K562 (cell line): Measurements from ENCODE around the gene SMC3. TPM values are rescaled to one million over a fixed set of nuclear protein-coding genes. Genes with fewer than 3 reads are reported as not detected.

Experiments
- ATAC-seq: fragments of 200-7000 bp; cut with Tn5 transposase; 3 replicates; pipeline ENCODE4 v1.9.1; 2020; ENCODE audit warnings: moderate library complexity
- BruUV-seq: library from RNA; stranded (reverse); fragments of 400-500 nt; replicated peaks from 2 replicates; lab custom pipeline; 2021; lab: Mats Ljungman, UMichigan
- CTCF ChIA-PET: fragments of 300-600 bp; formaldehyde crosslinking; extraction: SDS; loops from one replicate; lab custom pipeline; 2021; ENCODE audit warnings: low intra/inter-chr PET ratio; lab: Yijun Ruan, JAX
- POLR2A ChIA-PET: fragments of 300-600, 350-650 bp; sonication (Branson Sonifier 250); formaldehyde crosslinking; extraction: SDS; loops from one replicate; lab custom pipeline; 2021; ENCODE audit warnings: antibody characterized with exemption, inconsistent platforms; lab: Yijun Ruan, JAX
- DNase-seq, 4 experiments: peaks; one replicate each; pipeline versions ENCODE4 v3.0.0 to v3.0.0-alpha.2; 2011 to 2018; ENCODE audit warnings: low spot score in 3 of 4, mixed read lengths in 3 of 4; ENCODE audit errors: extremely low read depth in 1 of 4
- FAIRE-seq: peaks from 2 replicates; lab custom pipeline; 2011; peaks lifted over from hg19 to GRCh38; lab: Jason Lieb, UNC
- H2AFZ ChIP-seq: 2 replicates; pipeline ENCODE4 v1.6.0; 2011; ENCODE audit warnings: low read depth, low read length, control low read depth, inconsistent platforms
- H3K27ac ChIP-seq: fragments of 200-600 bp; 3 replicates; pipeline ENCODE4 v1.8.0; 2011; ENCODE audit warnings: low read depth, mild to moderate bottlenecking, control low read depth, inconsistent platforms, low read length, moderate library complexity, mixed read lengths; ENCODE audit errors: extremely low read depth
- H3K27me3 ChIP-seq, 2 experiments: fragments of 300-600 bp in 1 of 2; 2 replicates in 1 of 2; 3 replicates in 1 of 2; pipeline versions ENCODE4 v1.6.0 to v1.8.0; 2011; ENCODE audit warnings: inconsistent platforms in 2 of 2, low read length in 2 of 2, mild to moderate bottlenecking in 1 of 2, mixed read lengths in 1 of 2, moderate library complexity in 1 of 2; ENCODE audit not compliant: control insufficient read depth in 2 of 2, insufficient read depth in 2 of 2
- H3K36me3 ChIP-seq: fragments of 300-600 bp; 3 replicates; pipeline ENCODE4 v1.8.0; 2011; ENCODE audit warnings: mild to moderate bottlenecking, low read length, inconsistent platforms; ENCODE audit not compliant: control insufficient read depth, insufficient read depth
- H3K4me1 ChIP-seq, 2 experiments: fragments of 200-600 bp in 1 of 2; replicated peaks in 1 of 2; 2 replicates in 1 of 2; 3 replicates in 1 of 2; pipeline versions ENCODE4 v1.5.1 to v1.8.0; 2011; ENCODE audit warnings: inconsistent platforms in 2 of 2, low read length in 2 of 2, mild to moderate bottlenecking in 1 of 2, mixed read lengths in 1 of 2, moderate library complexity in 1 of 2; ENCODE audit not compliant: control insufficient read depth in 2 of 2, insufficient read depth in 2 of 2
- H3K4me2 ChIP-seq: 2 replicates; pipeline ENCODE4 v1.6.1; 2011; ENCODE audit warnings: low read length, control low read depth, inconsistent platforms, mixed read lengths; ENCODE audit not compliant: insufficient read depth
- H3K4me3 ChIP-seq: fragments of 200-600 bp; sonication (generic), shearing (Covaris generic); 2 replicates; pipeline ENCODE4 v1.5.1; 2016; ENCODE audit warnings: control low read depth, inconsistent platforms
- H3K79me2 ChIP-seq: fragments of 200-600 bp; 3 replicates; pipeline ENCODE4 v1.8.0; 2011; ENCODE audit warnings: low read length, inconsistent platforms; ENCODE audit not compliant: control insufficient read depth, insufficient read depth
- H3K9ac ChIP-seq, 2 experiments: 2 replicates each; pipeline versions ENCODE4 v1.6.0 to v1.6.1; 2011; ENCODE audit warnings: low read depth in 2 of 2, low read length in 2 of 2, control low read depth in 1 of 2, inconsistent platforms in 1 of 2, mild to moderate bottlenecking in 1 of 2, mixed read lengths in 1 of 2; ENCODE audit not compliant: insufficient read depth in 1 of 2
- H3K9me1 ChIP-seq: one replicate; pipeline ENCODE4 v1.6.0; 2011; ENCODE audit warnings: inconsistent platforms, mild to moderate bottlenecking, low read length, moderate library complexity; ENCODE audit not compliant: control insufficient read depth, insufficient read depth
- H3K9me3 ChIP-seq: replicated peaks from 2 replicates; pipeline ENCODE4 v1.5.1; 2011; ENCODE audit warnings: low read depth, low read length, inconsistent platforms; ENCODE audit not compliant: control insufficient read depth, insufficient read depth
- H4K20me1 ChIP-seq: replicated peaks from 2 replicates; pipeline ENCODE4 v1.6.1; 2011; ENCODE audit warnings: low read length, inconsistent platforms, mixed read lengths; ENCODE audit not compliant: control insufficient read depth, insufficient read depth
- DPF2 ChIP-seq: fragments of 450-650 bp; IDR thresholded peaks from 2 replicates; pipeline ENCODE4 v1.6.1; 2016
- FUS ChIP-seq: fragments of 200-400 bp; formaldehyde crosslinking; optimal IDR thresholded peaks from 2 replicates; pipeline ENCODE3; 2017; ENCODE audit warnings: low read depth, low read length
- KAT7 ChIP-seq: sonication (generic); formaldehyde crosslinking; IDR thresholded peaks from 2 replicates; pipeline ENCODE4 v1.8.0; 2022; ENCODE audit warnings: missing genetic modification reagents, mild to moderate bottlenecking, borderline replicate concordance
- MEIS2 ChIP-seq: fragments of 450-650 bp; IDR thresholded peaks from 2 replicates; pipeline ENCODE4 v1.6.1; 2014; ENCODE audit warnings: mild to moderate bottlenecking; ENCODE audit not compliant: partially characterized antibody
- NFRKB ChIP-seq: fragments of 450-650 bp; IDR thresholded peaks from 2 replicates; pipeline ENCODE4 v1.6.1; 2016; ENCODE audit warnings: low read depth
- PHF21A ChIP-seq: fragments of 450-650 bp; IDR thresholded peaks from 2 replicates; pipeline ENCODE4 v1.6.1; 2017; ENCODE audit warnings: low read depth, borderline replicate concordance
- POLR3A ChIP-seq: IDR thresholded peaks from 2 replicates; pipeline ENCODE4 v1.6.1; 2011; ENCODE audit warnings: borderline replicate concordance, mild to moderate bottlenecking, moderate library complexity; ENCODE audit not compliant: insufficient read length, insufficient read depth; ENCODE audit errors: extremely low read depth
- RB1 ChIP-seq: fragments of 450-650 bp; IDR thresholded peaks from 2 replicates; pipeline ENCODE4 v1.6.1; 2017; ENCODE audit warnings: low read depth, mild to moderate bottlenecking
- SRSF7 ChIP-seq: fragments of 200-400 bp; formaldehyde crosslinking; optimal IDR thresholded peaks from 2 replicates; pipeline ENCODE3; 2017; ENCODE audit warnings: mild to moderate bottlenecking, low read depth, low read length
- TAF15 ChIP-seq: fragments of 200-400 bp; formaldehyde crosslinking; IDR thresholded peaks from 2 replicates; pipeline ENCODE4 v1.6.1; 2017; ENCODE audit warnings: mild to moderate bottlenecking, low read depth, low read length, moderate library complexity
- TBL1XR1 ChIP-seq, 2 experiments: IDR thresholded peaks; 2 replicates each; pipeline ENCODE4 v1.6.1; 2012; ENCODE audit warnings: improper control_type of control experiment in 2 of 2, low read length in 2 of 2, mild to moderate bottlenecking in 1 of 2
- ZNF3 ChIP-seq: fragments of 250-450 bp; sonication (Bioruptor Pico); IDR thresholded peaks from 2 replicates; pipeline ENCODE4 v1.5.0; 2021; ENCODE audit warnings: mild to moderate bottlenecking, moderate library complexity
- ZNF717 ChIP-seq: fragments of 250-450 bp; sonication (Bioruptor Pico); IDR thresholded peaks from 2 replicates; pipeline ENCODE4 v1.5.0; 2021
- WGBS: fragments of 100-300 bp; shearing (Covaris generic); methylation state at CpG from one replicate; pipeline ENCODE4 v1.1.6; 2016; ENCODE audit warnings: low coverage, mixed read lengths; ENCODE audit not compliant: insufficient coverage; ENCODE audit errors: missing lambda C conversion rate; 5-methylcytosine and 5-hydroxymethylcytosine counted together
- in situ Hi-C: fragments of 300-500 bp; cut with MboI; formaldehyde crosslinking; loops from 4 replicates; pipeline ENCODE4 v1.15.0; 2018; ENCODE audit warnings: inconsistent platforms, mixed read lengths
- intact Hi-C: fragments of 100-400 bp; cut with micrococcal nuclease; formaldehyde crosslinking; loops from 2 replicates; pipeline ENCODE4 v1.14.2; 2022
- polyA plus RNA-seq, 8 experiments: library from polyadenylated mRNA; depleted of rRNA in 4 of 8; stranded (reverse) in 5 of 8; unstranded in 3 of 8; fragments of >200 nt; fragmentation: Nextera tagmentation in 2 of 8; fragmentation: Illumina TruSeq in 1 of 8; extraction: Ambion mirVana in 2 of 8; extraction: Trizol in 1 of 8; gene quantifications; 2 replicates each; pipeline versions ENCODE4 v1.2.1 to v1.2.3, GENCODE V29; 2011 to 2014; ENCODE audit warnings: inconsistent platforms in 1 of 8, missing spikeins in 1 of 8
- total RNA-seq, 7 experiments: library from RNA; depleted of rRNA in 6 of 7; stranded (reverse); fragments of >200 nt in 6 of 7; fragmentation: Illumina TruSeq in 2 of 7; extraction: Trizol in 2 of 7; gene quantifications; 2 replicates each; pipeline versions ENCODE4 v1.2.1 to v1.2.3, GENCODE V29; 2011 to 2021; ENCODE audit warnings: low replicate concordance in 1 of 7

The SMC3 gene
- total and polyA plus RNA-seq, 9 of the 15 experiments (the other 6 are each of a cell fraction or from before 2014, with no cell fraction given), result 21.3 to 62.6 (median 39.3) TPM

DNA sequence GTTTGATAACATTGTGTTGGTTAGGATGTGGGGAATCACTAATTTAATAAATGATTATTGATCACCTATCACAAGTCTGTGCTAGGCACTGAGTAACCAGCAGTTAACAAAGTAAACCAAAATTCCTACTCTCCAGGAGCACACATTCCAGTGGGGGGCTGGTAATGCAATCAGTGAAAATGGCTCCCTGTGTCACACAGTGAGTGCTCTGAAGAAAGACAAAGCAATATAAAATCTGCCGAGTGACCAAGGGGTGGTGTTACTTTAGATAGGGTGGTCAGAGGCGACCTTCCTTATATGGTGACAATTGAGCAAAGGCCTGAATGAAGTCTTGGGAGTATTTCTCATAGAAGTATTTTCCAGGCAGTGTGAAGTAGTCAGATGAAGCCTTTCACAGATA is 13.6 kb upstream of the SMC3 start:
- POLR2A ChIA-PET, result no interaction called here
- in situ Hi-C loops (loop anchor here (5.0 kb wide), 1 partner anchor 242 kb away; no protein-coding TSS in a partner anchor), intact Hi-C loops (no loop called here)
- TF ChIP-seq PHF21A (no peak), RB1 (no peak), POLR3A (no peak), TAF15 (no peak), TBL1XR1 (IDR thresholded peaks at IDR 0.05; ENCODE audit: low read length in 2 of 2) (no peak), NFRKB (no peak), MEIS2 (no peak), FUS (no peak), ZNF3 (no peak), DPF2 (no peak), SRSF7 (no peak), ZNF717 (no peak), KAT7 (CRISPR knock-in tag) (no peak)
- no peak for DNase-seq
- Histone ChIP-seq H3K9me3 (no peaks in the 10 kb centered on the region), H3K9me1 (no peaks in the 10 kb centered on the region), H3K4me2 (no peak overlapping the region), H2AFZ (no peak overlapping the region), H3K27me3 (no peaks in the 10 kb centered on the region; a peak in 3 of 5 replicates), H3K4me1 (no peaks in the 10 kb centered on the region; a peak in 1 of 5 replicates), H3K79me2 (no peaks in the 10 kb centered on the region), H3K9ac (no peak overlapping the region), H3K36me3 (no peaks in the 10 kb centered on the region), H4K20me1 (no peaks in the 10 kb centered on the region), H3K27ac (no peak overlapping the region), H3K4me3 (no peak overlapping the region)
- CTCF ChIA-PET, result no interaction called here
- ATAC-seq, result no peak
- 4% methylated on average over 2 of the region's 2 CpGs for WGBS
- FAIRE-seq, result no peak
- no TSS peak for BruUV-seq
